Stimulated activated CD8-positive, alpha-beta memory T cell treated with anti-CD3 and anti-CD28 coated beads, Interleukin-15, amount 100 ng/mL, for 24 hours (primary cell): Measurements from ENCODE around the gene THSD7A.

Source experiments
- DNase-seq: peaks from one replicate; pipeline ENCODE4 v3.0.0-alpha.2; 2020; ENCODE audit warnings: low read depth

The THSD7A gene

GRCh38 chr7:11810043-11810625 is 21.9 kb downstream of the THSD7A start:
- no peak for DNase-seq

- no peak for DNase-seq
These were observed 25.0 kb downstream of the THSD7A start for GRCh38 chr7:11807000-11807399.

GRCh38 chr7:11804621-11805020 is 27.4 kb downstream of the THSD7A start:
- DNase-seq, result no peak

- no peak for DNase-seq
These were observed 36.8 kb downstream of the THSD7A start for GRCh38 chr7:11795231-11795630.

- DNase-seq, result no peak
These were observed 39.8 kb downstream of the THSD7A start for GRCh38 chr7:11792166-11792565.

DNA sequence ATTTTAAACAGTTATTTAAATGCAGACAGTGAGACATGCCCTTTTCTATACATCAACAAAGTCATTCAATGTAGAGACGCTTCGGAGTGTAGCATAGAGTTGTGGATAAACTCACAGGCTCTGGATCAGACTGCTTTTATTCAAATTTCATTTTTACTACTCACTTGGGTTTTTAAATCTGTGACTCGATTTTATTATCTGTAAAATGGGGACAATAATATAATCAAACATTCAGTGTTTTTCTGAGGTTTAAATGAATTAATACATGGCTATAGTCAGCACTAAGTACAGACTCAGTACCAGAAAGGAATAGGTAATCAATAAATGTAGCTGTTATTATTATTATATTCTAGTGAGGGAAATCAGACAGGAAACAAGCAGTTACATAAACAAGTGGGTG is 43.4 kb downstream of the THSD7A start:
- DNase-seq, result no peak

DNA sequence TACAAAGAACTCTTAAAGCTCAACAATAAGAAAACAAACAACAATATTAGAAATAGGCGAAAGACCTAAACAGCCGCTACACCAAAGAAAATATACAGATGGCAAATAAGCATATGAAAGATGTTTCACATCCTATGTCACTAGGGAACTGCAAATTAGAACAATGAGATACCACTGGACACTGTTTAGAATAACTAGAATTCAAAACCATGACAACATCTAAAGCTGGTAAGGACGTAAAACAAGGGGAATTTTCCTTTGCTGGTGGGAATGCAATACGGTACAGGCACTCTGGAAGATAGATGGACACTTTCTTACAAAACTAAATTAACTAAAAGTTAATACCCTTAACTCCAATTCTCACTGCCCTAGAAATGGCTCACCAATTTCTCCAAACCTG is 44.5 kb downstream of the THSD7A start:
- DNase-seq, result no peak

DNA sequence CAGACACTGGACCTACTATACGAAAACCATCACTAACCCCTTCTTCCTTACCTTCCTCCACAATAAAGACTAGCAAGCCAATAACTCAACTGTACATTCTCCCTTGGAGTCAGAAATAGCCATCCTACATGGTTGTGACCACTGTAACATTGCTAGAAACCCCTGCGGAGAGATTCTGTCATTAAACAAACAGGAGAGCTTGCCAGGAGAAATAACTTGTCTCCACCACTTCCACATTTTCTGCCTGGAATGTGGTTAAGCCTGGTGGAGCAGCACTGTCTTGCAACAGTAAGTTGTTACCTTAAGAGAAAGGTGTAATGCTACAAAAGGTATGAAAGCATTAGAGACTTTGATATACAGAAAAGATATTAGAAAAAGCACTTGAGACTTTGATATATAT is 45.8 kb downstream of the THSD7A start:
- no peak for DNase-seq

DNA sequence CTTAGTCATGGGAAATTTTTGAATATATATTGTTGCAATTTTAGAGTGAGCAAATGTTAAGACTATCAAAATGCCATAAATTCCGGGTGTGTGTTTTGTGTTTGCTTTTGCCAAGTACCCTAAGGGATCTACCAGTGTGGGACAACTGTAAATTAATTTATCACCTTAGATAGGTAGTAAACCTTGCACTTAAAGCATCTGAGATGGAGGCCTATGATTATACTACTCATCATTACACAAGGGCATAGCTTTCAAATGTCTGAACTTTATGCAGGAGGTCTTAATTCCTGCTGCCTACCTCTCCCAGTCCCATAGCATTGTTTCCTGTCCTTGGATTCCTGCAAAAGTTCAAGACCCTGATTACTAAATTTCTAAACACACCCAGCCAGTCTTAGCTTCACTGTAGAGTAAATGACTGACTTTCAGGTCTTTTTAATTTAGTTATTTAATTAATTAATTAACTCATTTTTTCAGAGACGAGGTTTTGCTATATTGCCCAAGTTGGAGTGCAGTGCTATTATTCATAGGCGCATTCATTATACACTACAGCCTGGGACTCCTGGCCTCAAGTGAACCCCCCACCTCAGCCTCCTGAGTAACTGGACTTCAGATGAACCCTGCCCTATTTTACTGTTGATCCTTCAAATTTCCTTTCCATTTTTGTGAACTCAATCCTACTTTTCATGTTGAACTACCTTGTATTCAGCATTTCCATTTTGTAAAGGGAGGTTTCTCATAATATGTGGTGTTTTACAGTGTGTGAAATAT is 47.0 kb downstream of the THSD7A start:
- no peak for DNase-seq

- DNase-seq, result no peak
These were observed 51.9 kb downstream of the THSD7A start for GRCh38 chr7:11779864-11780674.

GRCh38 chr7:11776039-11776438 is 56.0 kb downstream of the THSD7A start:
- no peak for DNase-seq

DNA sequence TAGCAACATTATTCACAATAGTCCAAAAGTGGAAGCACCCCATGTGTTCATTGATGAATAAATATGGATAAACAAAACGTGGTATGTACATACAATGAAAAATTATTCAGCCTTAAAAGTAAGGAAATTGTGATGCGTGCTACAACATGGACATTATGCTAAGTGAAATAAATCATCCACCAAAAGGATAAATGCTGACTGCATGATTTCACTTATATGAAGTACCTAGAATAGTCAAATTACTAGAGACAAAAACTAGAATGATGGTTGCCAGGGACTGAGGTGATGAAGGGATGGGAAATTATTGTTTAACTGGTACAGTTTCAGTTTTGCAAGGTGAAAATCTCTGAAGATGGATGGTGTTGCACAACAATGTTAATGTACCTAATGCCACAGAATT is 56.6 kb downstream of the THSD7A start:
- DNase-seq, result no peak

DNA sequence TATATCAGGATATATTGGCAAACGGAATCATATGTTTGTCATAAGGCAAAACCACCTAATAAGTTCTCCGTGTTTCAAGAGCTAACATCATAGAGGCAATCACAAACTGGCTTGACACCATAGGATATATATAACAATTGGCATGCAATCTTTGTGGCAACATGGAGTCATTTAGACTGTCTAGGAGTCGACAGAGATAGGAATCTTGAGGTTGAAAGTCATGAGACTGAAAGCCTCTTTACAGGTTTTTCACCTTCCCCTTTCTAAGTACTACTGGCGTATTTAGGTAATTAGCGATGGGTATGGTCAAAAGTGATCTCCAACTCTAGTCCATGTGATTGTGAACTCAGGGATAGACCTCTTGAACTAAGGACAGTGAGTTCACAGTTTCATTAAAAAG is 63.7 kb downstream of the THSD7A start:
- DNase-seq, result no peak

GRCh38 chr7:11767148-11767547 is 64.8 kb downstream of the THSD7A start:
- DNase-seq, result no peak

DNA sequence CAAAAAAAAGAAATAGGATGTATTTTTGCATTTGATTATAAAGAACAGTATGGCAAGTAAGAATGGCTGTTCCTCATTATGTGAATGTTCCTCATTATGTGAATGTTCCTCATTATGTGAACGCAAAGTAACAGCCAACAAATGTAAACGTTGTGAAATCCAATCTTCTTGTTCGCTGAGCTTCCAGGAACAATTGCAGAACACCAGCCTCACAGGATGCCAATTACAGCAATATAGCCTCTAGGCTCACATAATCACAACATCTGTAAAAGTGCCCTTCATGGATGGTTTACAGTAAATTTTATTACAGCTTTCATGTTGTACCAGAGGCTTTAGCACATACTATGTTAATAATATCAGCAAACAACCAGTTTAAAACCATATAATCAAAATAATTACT is 71.6 kb downstream of the THSD7A start:
- DNase-seq, result no peak

DNA sequence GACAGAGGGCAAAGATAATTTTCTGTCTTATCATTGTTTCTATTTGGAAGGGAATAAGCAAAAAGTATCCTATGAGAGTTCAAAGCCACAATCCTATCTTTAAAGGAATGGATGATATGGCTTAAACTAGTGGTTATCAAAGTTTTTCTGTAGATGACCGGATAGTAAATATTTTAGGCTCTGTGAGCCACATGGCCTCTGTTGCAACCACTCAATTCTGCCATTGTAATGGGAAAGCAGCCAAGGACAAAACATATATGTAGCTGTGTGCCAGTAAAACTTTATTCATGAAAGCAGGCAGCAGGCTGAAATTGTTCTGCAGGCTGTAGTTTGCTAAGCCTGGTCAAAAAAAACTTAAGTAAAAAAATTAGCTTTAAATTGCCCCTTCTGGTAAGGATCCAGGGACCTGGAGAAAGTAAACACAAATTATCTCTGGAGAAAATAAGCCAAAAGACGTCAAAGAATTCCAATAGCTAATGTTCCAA is 73.3 kb downstream of the THSD7A start:
- no peak for DNase-seq

GRCh38 chr7:11757153-11757552 is 74.8 kb downstream of the THSD7A start:
- no peak for DNase-seq

GRCh38 chr7:11754933-11755332 is 77.1 kb downstream of the THSD7A start:
- DNase-seq, result no peak

DNA sequence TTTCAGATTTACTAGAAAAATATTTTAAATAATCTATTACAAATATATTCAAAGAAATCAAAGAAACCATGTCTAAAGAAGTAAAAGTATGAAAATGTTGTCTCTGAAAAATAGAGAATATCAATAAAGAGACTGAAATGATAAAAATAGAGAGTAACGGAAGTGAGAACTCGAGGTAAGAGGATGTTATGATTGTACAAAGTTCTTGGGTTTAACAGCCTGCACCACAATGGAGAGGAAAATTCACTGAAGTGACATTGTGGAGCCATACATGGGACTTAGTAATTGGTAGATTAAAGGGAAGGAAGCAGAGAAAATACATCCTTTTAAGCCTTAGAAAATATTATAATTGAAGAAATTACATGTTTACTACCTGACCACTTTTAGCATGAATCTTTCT is 77.9 kb downstream of the THSD7A start:
- DNase-seq, result no peak

GRCh38 chr7:11753433-11753832 is 78.6 kb downstream of the THSD7A start:
- DNase-seq, result no peak

DNA sequence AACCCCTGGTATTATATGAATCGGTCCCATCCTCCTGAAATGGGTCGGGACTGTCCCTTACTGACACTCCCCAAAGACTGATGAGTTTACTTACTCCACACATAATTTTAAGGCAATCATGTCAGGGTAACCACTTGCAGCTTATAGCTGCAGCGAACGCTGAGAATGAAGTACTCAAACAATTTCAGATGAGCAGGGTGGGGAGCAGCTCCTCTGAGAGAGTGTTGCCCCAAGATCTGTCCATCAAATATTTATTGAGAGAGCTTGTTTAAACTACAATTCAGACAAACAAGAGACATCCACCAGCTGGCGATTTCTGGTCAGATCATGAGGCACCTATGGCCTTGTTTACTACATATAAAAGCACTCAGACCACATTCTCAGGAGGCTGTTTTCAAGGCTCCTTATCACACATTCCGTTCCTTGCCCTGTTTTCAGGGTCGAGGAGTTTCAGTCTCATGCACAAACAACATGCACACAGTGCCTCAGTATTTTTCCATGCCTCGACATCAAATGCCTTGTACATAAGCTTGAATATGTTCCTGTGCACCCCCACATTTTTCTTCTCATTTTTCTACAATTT is 80.1 kb downstream of the THSD7A start:
- no peak for DNase-seq

GRCh38 chr7:11751315-11751714 is 80.7 kb downstream of the THSD7A start:
- no peak for DNase-seq

- no peak for DNase-seq
These were observed 81.8 kb downstream of the THSD7A start for GRCh38 chr7:11750191-11750590.
